Measurements from ENCODE around the gene KIAA1614. TPM values are rescaled to one million over a fixed set of nuclear protein-coding genes. Genes with fewer than 3 reads are reported as not detected.
A peak's percentile ranks its signal among the peaks of the same experiment; 100 is the strongest.
"Not testable (repeated sequence)": the region's sequence is repeated elsewhere in the genome, so short reads cannot be mapped to it uniquely, and the experiment has no call there.

Gene KIAA1614
- total RNA-seq, 2 experiments from 2014 or later = not detected

DNA sequence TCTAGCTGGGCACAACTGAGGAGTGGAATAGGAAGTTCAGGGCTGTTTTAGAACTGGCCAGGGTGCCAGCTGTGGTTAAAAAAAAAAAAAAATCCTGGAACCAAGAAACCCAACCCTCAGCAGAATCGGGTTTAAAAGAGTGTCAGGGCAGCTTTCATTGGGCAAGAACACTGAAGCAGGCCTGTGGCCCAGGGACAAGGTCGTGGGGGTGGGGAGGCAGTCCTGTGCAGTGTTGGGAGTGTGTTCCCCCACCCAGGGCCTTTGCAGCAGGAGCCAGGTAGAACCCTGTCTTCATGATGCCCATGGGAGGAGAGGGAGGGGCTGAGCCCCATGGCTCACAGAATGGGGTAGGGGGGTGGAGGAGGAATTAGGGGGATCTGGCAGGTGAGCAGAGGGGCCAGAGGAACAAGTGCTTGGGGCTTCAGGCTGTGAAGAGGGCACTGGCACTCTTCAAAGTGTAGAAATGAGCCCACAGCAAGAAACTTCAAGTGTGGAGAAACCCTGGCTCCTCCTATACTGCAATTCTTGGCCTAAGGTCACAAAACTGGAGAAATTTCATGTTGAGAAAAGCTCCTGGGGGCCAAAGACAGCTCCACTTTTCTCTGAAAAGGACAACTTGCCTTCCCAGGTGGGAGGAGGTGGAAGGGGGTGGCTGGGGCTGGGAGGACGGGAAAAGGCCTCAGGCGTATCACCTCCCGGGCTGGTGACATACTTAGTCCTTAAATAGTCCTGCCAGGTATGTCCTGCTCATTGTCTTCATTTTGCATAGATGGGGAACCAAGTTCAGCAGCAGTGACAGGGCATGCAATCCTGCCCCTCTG, 39.3 kb downstream of the KIAA1614 start:
- H3K9me3 Mint-ChIP-seq = peaks cover 16% of the 10 kb centered on the region
- CTCF ChIA-PET = no interaction called here
- intact Hi-C loops (cut with micrococcal nuclease) = loop anchor here (5.0 kb wide), 1 partner anchor 190 kb away; no protein-coding TSS in a partner anchor
- peaks cover 25% of the 10 kb centered on the region for H3K36me3 Mint-ChIP-seq (ENCODE audit: low read depth)
- DNase-seq = no peak
- no peak overlapping the region for H3K27ac Mint-ChIP-seq
- no peak overlapping the region for H3K4me3 Mint-ChIP-seq
- peaks cover 7% of the 10 kb centered on the region for H3K4me1 Mint-ChIP-seq (ENCODE audit: low read depth)
- peaks cover under 1% of the 10 kb centered on the region for H3K27me3 Mint-ChIP-seq (ENCODE audit: low read depth)

DNA sequence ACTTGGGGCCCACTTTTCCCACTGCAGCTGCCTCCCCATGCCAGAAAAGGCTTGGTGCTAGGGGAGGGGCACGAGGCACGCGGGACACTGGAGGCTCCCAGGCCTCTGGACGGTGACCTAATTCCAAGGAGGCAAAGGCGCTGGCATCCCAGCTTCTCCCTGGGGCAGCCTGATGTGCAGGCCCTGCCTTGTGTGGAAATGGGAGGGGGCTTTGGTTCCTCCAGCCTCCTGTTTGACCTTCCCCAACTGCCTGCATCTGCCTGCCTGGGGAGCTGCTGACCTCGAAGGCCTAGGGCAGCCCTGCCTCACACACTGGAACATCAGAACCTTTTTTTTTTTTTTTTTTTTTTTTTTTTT, 39.9 kb downstream of the KIAA1614 start:
- no peak for DNase-seq
- intact Hi-C loops (cut with micrococcal nuclease) = loop anchor here (5.0 kb wide), 1 partner anchor 190 kb away; no protein-coding TSS in a partner anchor
- CTCF ChIA-PET = interaction anchor here (0.6 kb wide), 1 partner anchor 50 kb away, joined by 3 read pairs; no protein-coding TSS in a partner anchor

DNA sequence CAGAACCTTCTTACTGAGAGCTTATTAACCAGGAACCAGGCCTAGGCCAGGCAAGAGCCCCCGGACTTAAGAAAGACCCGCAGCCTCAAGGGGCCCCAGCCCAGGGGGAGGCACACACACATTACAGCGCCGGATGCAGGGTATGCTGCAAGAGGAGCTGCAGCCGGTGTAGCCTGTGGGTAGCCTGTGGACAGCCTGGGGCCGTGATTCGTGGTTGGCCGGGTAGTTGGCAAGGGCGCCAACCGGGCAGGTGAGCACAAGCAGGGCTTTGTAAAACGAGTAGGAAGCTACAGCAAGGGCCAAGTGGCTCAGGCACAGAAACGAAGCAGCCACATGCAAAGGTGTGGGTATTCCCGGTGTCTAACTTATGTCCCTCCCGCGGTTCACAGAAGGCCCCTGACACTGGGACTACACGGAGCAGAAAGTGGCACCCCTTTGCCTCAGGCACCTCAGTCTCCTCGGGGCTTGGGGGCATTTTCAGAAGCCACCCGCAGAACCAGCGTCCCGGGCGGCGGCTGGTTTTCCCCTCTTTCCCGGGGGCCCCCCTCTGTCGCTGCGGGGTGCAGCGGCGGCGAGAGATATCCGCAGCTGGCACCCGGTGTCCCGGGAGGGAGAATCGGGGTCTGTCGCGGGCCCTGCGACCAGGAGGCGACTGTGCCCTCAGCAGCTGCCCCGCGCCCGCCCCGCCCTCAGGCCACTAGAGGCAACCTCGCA, 40.8 kb downstream of the KIAA1614 start:
- H3K36me3 Mint-ChIP-seq (ENCODE audit: low read depth) = peaks cover 14% of the 10 kb centered on the region
- DNase-seq = peak; percentile 23
- peak overlapping the region; percentile 65 for H3K4me3 Mint-ChIP-seq
- CTCF ChIA-PET = interaction anchor here (0.5 to 0.6 kb wide), 2 partner anchors 49 to 74 kb away, joined by 3 read pairs; no protein-coding TSS in a partner anchor
- intact Hi-C loops (cut with micrococcal nuclease) = loop anchor here (5.0 kb wide), 1 partner anchor 189 kb away; no protein-coding TSS in a partner anchor
- H3K27ac Mint-ChIP-seq = no peak overlapping the region
- H3K4me1 Mint-ChIP-seq (ENCODE audit: low read depth) = peaks cover 7% of the 10 kb centered on the region
- H3K27me3 Mint-ChIP-seq (ENCODE audit: low read depth) = no peaks in the 10 kb centered on the region
- H3K9me3 Mint-ChIP-seq = peaks cover 5% of the 10 kb centered on the region

More for the DNA sequence above, 39.9 kb downstream of the KIAA1614 start:
- peaks cover 10% of the 10 kb centered on the region for H3K9me3 Mint-ChIP-seq
- H3K27me3 Mint-ChIP-seq (ENCODE audit: low read depth) = no peaks in the 10 kb centered on the region
- H3K27ac Mint-ChIP-seq = no peak overlapping the region
- peaks cover 7% of the 10 kb centered on the region for H3K4me1 Mint-ChIP-seq (ENCODE audit: low read depth)
- H3K4me3 Mint-ChIP-seq = no peak overlapping the region
- H3K36me3 Mint-ChIP-seq (ENCODE audit: low read depth) = peaks cover 19% of the 10 kb centered on the region

DNA sequence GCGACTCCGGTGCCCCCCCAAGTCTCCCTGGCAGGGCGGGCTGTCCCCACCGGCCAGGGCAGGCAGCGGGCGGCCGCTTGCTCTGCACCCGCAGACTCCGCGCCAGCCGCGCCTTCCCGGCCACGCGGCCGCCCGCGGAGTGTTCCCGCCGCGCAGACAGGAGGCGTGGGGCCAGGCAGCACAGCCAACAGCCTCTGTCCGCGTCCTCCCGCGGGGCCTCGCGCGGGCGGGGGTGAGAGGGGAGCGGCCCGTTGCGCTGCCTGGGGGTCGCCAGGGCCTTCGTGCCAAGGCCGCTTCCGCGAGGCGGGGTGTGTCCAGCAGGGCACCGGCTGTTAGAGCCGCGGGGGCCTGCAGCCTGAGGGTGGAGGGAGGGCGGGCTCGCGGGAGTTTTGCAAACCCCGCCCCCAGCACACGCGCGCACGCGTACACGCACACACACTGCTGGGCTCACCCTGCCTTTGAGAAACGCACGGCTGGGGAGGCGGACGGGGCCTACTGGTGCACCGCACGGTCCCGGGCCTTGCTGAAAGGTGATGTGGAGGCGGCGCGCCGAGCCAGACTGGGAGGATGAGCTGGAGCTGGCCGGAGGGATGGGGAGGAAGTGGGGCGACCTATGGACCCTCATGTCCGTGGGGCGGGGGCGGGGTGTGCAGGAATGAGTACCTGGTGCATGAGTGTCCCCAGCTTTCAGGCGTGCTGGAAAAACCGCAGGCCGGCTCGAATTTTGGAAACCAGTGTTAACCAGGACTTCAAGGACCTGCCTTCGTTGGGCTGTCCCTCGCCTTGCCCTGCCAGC, 41.5 kb downstream of the KIAA1614 start:
- no peaks in the 10 kb centered on the region for H3K9me3 Mint-ChIP-seq
- H3K27ac Mint-ChIP-seq = no peak overlapping the region
- H3K4me3 Mint-ChIP-seq = peak overlapping the region; percentile 27
- CTCF ChIA-PET = interaction anchor here (1.0 kb wide), 1 partner anchor 72 kb away, joined by 3 read pairs; no protein-coding TSS in a partner anchor
- H3K4me1 Mint-ChIP-seq (ENCODE audit: low read depth) = peaks cover 7% of the 10 kb centered on the region
- H3K36me3 Mint-ChIP-seq (ENCODE audit: low read depth) = peaks cover 10% of the 10 kb centered on the region
- intact Hi-C loops (cut with micrococcal nuclease) = loop anchor here (5.0 kb wide), 1 partner anchor 188 kb away; no protein-coding TSS in a partner anchor
- H3K27me3 Mint-ChIP-seq (ENCODE audit: low read depth) = no peaks in the 10 kb centered on the region
- DNase-seq = peak; percentile 49

DNA sequence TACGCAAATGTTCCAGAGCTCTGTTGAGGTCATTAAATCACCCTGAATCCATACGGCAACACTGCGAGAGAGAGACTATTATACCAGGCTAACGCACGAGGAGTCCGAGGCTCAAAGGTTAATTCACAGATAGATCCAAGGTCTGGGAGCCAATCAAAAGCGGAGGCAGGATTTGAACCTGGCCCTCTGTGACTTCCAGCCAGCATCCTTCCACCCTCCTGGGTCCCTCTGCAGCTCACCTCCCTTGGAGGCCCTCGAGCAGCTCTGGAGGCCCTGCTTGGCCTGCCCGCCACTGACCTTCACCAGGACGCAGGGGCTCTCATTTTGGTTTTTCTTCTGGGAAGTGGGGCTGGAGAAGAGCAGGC, 42.1 kb downstream of the KIAA1614 start:
- CTCF ChIA-PET = interaction anchor here (1.0 kb wide), 1 partner anchor 73 kb away, joined by 3 read pairs; no protein-coding TSS in a partner anchor
- Mint-ChIP-seq H3K9me3 (no peaks in the 10 kb centered on the region), H3K27ac (no peak overlapping the region), H3K4me1 (ENCODE audit: low read depth) (peaks cover 7% of the 10 kb centered on the region), H3K27me3 (ENCODE audit: low read depth) (no peaks in the 10 kb centered on the region), H3K4me3 (peak overlapping the region; percentile 27), H3K36me3 (ENCODE audit: low read depth) (peaks cover 8% of the 10 kb centered on the region)
- no peak for DNase-seq
- intact Hi-C loops (cut with micrococcal nuclease) = loop anchor here (5.0 kb wide), 1 partner anchor 188 kb away; no protein-coding TSS in a partner anchor

DNA sequence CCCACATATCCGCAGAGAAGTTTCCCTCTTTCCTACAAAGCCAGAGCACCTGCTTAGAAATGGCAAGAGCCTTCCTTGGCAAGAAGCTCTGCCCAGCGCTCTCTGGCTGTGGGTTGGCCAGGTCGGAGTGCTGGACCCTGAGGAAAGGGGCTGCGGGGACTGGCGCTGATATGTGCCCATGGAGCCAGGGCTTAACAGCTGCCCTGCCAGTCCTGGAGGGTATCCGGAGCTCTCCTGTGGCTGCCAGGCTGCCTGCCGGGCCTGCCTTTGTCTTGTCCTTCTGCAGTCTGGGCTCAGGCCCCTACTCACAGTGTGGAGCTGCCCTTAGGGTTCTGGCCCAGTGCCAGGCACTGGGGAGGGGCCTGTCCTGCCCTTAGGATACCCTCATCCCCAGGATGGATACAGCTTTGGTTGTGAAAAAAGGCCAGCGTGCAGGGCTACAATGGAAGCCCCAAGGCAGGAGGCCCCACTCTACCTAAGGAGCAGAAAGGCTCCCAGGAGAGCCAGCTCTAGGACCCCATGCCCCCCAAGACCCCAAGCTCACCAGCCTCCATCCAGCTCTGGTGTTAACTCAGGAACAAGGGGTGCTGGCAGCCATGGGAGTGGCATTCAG, 43.4 kb downstream of the KIAA1614 start:
- Mint-ChIP-seq H3K9me3 (peaks cover 6% of the 10 kb centered on the region), H3K27me3 (ENCODE audit: low read depth) (no peaks in the 10 kb centered on the region), H3K4me3 (no peak overlapping the region), H3K4me1 (ENCODE audit: low read depth) (peaks cover 7% of the 10 kb centered on the region), H3K36me3 (ENCODE audit: low read depth) (peaks cover 14% of the 10 kb centered on the region), H3K27ac (no peak overlapping the region)
- intact Hi-C loops (cut with micrococcal nuclease) = no loop called here
- no peak for DNase-seq
- CTCF ChIA-PET = interaction anchor here (1.0 kb wide), 1 partner anchor 10 kb away, joined by 3 read pairs; no protein-coding TSS in a partner anchor

DNA sequence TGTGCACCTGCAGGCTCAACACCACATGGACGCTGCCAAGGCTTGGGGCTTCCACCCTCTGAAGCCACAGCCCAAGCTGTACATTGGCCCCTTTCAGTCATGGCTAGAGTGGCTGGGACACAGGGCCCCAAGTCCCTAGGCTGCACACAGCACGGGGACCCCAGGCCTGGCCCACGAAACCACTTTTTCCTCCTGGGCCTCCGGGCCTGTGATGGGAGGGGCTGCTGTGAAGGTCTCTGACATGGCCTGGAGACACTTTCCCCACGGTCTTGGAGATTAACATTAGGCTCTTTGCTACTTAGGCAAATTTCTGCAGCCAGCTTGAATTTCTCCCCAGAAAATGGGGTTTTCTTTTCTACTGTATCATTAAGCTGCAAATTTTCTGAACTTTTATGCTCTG, 46.9 kb downstream of the KIAA1614 start:
- CTCF ChIA-PET; DNase-seq; H3K9me3 Mint-ChIP-seq; H3K4me3 Mint-ChIP-seq; intact Hi-C loops (cut with micrococcal nuclease); H3K27me3 Mint-ChIP-seq (ENCODE audit: low read depth); H3K27ac Mint-ChIP-seq; H3K4me1 Mint-ChIP-seq (ENCODE audit: low read depth): not testable (repeated sequence)
- peaks cover 20% of the 10 kb centered on the region for H3K36me3 Mint-ChIP-seq (ENCODE audit: low read depth)

DNA sequence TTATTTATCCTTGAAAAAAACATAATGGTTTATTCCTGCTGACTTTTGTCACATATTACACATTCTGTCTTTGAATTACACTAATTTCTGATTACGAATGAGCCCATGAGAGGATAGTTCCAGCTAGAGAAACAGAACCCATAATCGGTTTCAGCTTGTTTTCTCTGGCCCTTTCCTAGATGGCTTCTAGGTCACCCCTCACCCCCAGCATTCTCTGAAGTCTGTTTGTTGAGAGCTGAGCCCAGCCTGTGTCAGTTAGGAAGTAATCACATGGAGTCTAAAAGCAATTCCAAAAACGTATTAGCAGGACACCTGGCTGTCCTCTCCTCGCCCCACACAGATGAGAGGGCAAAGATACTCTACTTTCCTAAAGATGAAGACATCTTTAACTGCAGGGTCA, 48.9 kb downstream of the KIAA1614 start:
- DNase-seq = no peak
- no peaks in the 10 kb centered on the region for H3K27me3 Mint-ChIP-seq (ENCODE audit: low read depth)
- H3K4me1 Mint-ChIP-seq (ENCODE audit: low read depth) = no peaks in the 10 kb centered on the region
- CTCF ChIA-PET = no interaction called here
- peaks cover 6% of the 10 kb centered on the region for H3K9me3 Mint-ChIP-seq
- peaks cover 23% of the 10 kb centered on the region for H3K36me3 Mint-ChIP-seq (ENCODE audit: low read depth)
- H3K4me3 Mint-ChIP-seq = no peak overlapping the region
- intact Hi-C loops (cut with micrococcal nuclease) = no loop called here
- no peak overlapping the region for H3K27ac Mint-ChIP-seq

DNA sequence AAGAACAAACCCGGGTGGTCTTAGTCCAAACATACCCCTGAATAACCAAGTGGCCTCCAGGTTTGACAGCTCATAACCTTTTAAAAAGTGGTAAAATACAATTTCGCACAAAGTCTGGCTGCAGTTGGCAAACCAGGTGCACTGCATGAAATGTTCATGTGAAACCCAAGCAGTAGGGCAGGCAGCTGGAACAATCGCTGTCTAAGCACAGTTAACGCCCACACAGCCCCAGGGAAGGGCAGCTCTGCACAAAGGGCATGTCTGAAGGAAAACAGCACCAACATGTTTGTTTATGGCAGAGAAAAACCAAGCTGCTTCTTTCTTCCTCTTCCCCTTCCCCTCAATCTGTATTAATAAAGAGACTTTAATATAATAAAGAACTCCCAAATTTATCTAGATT, 49.5 kb downstream of the KIAA1614 start:
- no peaks in the 10 kb centered on the region for H3K27me3 Mint-ChIP-seq (ENCODE audit: low read depth)
- CTCF ChIA-PET = no interaction called here
- no peak overlapping the region for H3K4me3 Mint-ChIP-seq
- H3K4me1 Mint-ChIP-seq (ENCODE audit: low read depth) = no peaks in the 10 kb centered on the region
- peaks cover 6% of the 10 kb centered on the region for H3K9me3 Mint-ChIP-seq
- H3K27ac Mint-ChIP-seq = no peak overlapping the region
- H3K36me3 Mint-ChIP-seq (ENCODE audit: low read depth) = peaks cover 23% of the 10 kb centered on the region
- intact Hi-C loops (cut with micrococcal nuclease) = no loop called here
- DNase-seq = no peak

DNA sequence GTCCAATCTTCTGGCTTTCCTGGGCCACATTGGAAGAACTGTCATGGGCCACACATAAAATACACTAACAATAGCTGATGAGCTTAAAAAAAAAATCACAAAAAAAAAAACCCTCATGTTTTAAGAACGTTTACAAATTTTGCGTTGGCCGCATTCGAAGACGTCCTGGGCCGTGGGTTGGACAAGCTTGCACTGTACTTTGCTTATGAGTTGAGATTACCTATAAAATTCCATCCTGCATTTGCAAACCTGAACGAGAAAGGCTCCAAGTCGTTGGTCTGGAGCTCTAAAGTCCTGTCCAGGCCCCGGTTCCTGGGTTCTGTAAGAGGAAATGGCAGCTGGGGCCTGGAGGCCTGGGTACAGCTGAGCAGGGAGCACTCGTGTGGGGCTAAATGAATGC, 51.4 kb downstream of the KIAA1614 start:
- no peak overlapping the region for H3K4me3 Mint-ChIP-seq
- H3K27ac Mint-ChIP-seq = no peak overlapping the region
- no peak for DNase-seq
- no peaks in the 10 kb centered on the region for H3K4me1 Mint-ChIP-seq (ENCODE audit: low read depth)
- peaks cover 26% of the 10 kb centered on the region for H3K36me3 Mint-ChIP-seq (ENCODE audit: low read depth)
- CTCF ChIA-PET = no interaction called here
- no peaks in the 10 kb centered on the region for H3K27me3 Mint-ChIP-seq (ENCODE audit: low read depth)
- peaks cover 6% of the 10 kb centered on the region for H3K9me3 Mint-ChIP-seq
- intact Hi-C loops (cut with micrococcal nuclease) = no loop called here

DNA sequence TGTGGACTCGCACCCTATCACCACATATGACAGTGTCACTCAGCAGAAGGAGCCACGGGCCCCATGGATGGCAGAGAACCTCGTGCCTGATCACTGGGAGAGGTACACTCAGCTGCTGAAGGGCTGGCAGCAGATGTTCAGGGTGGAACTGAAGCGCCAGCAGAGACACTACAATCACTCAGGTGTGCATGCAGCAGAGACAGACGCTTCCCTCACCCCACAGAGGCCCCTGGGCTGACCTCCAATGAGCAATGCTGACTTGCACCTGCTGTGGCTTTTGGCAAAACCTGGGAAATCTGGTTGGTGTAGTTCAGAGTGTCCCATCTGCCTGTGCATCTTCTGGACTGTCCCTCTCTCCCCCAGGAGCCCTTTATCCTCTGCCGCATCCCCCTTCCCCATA, 51.9 kb downstream of the KIAA1614 start:
- H3K27ac Mint-ChIP-seq = no peak overlapping the region
- H3K36me3 Mint-ChIP-seq (ENCODE audit: low read depth) = peaks cover 26% of the 10 kb centered on the region
- no peak overlapping the region for H3K4me3 Mint-ChIP-seq
- no peaks in the 10 kb centered on the region for H3K4me1 Mint-ChIP-seq (ENCODE audit: low read depth)
- intact Hi-C loops (cut with micrococcal nuclease) = no loop called here
- no peak for DNase-seq
- no peaks in the 10 kb centered on the region for H3K27me3 Mint-ChIP-seq (ENCODE audit: low read depth)
- CTCF ChIA-PET = no interaction called here
- peaks cover 6% of the 10 kb centered on the region for H3K9me3 Mint-ChIP-seq

Measured in activated naive CD4-positive, alpha-beta T cell treated with anti-CD3 and anti-CD28 coated beads for 36 hours (primary cell).